ENCODE results near the gene DSC3. TPM values are rescaled to one million over a fixed set of nuclear protein-coding genes. Genes with fewer than 3 reads are reported as not detected.

DSC3 gene
- polyA plus RNA-seq, 2 of the 4 experiments (the other 2 are of a cell fraction): 0.76 to 2.2 TPM

DNA sequence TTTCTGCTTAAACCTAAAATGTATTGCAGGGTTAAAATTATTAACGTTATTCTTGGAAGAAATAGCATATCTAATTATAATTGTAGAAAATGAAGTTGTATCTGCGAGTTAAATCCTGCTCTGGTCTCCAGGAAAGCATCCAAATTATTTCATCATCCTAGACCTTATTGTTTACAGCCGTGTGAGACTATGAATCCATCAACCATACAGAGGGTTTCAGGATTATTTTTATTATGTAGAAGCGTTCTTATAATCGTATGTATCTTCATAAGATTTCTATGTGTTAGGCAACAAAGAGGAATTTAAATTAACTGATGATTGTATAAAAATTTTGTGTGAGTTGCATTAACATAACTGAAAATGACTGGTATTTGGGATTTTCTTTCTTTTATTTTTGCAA lies 14.5 kb upstream of the DSC3 start:
- CTCF ChIA-PET: no interaction called here
- POLR2A ChIA-PET: no interaction called here
- no peak for ATAC-seq

DNA sequence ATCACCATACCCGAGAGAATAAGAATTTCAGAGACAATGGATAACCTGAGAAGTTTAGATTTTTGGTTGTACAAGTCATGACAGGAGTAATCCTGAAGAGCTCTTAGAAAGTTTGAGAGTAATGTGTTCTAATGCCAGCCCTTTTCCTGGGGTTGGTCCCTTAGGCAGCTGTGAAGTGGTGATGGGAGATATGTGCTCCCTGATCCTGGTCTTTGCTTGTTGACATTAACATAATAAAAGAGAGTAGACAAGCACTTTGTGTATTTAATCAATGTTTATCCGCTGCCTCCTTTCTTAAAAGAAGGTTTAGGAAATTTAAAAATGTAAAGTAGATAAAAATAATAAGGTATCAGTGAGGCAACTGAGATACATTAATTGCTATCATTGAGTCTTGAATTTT lies 13.8 kb upstream of the DSC3 start:
- Histone ChIP-seq H3K27ac (no peak overlapping the region), H3K4me3 (no peak overlapping the region), H3K4me2 (no peak overlapping the region), H3K9me3 (no peaks in the 10 kb centered on the region), H3K4me1 (no peaks in the 10 kb centered on the region)
- ChIA-PET CTCF (no interaction called here), POLR2A (no interaction called here)
- ATAC-seq (no peak), FAIRE-seq (no peak), DNase-seq (ENCODE audit: low read depth in 1 of 2, low spot score in 1 of 2) (no peak)
- WGBS (ENCODE audit: missing lambda C conversion rate): 58% methylated on average over 2 of the region's 2 CpGs
- TF ChIP-seq FOSB (CRISPR knock-in tag; IDR thresholded peaks at IDR 0.05): no peak
- no peak for TF ChIP-seq JUNB (IDR thresholded peaks at IDR 0.05)
- TF ChIP-seq, protein P1, sequence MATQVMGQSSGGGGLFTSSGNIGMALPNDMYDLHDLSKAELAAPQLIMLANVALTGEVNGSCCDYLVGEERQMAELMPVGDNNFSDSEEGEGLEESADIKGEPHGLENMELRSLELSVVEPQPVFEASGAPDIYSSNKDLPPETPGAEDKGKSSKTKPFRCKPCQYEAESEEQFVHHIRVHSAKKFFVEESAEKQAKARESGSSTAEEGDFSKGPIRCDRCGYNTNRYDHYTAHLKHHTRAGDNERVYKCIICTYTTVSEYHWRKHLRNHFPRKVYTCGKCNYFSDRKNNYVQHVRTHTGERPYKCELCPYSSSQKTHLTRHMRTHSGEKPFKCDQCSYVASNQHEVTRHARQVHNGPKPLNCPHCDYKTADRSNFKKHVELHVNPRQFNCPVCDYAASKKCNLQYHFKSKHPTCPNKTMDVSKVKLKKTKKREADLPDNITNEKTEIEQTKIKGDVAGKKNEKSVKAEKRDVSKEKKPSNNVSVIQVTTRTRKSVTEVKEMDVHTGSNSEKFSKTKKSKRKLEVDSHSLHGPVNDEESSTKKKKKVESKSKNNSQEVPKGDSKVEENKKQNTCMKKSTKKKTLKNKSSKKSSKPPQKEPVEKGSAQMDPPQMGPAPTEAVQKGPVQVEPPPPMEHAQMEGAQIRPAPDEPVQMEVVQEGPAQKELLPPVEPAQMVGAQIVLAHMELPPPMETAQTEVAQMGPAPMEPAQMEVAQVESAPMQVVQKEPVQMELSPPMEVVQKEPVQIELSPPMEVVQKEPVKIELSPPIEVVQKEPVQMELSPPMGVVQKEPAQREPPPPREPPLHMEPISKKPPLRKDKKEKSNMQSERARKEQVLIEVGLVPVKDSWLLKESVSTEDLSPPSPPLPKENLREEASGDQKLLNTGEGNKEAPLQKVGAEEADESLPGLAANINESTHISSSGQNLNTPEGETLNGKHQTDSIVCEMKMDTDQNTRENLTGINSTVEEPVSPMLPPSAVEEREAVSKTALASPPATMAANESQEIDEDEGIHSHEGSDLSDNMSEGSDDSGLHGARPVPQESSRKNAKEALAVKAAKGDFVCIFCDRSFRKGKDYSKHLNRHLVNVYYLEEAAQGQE (IDR thresholded peaks at IDR 0.05): no peak
- TF ChIP-seq, protein P2, sequence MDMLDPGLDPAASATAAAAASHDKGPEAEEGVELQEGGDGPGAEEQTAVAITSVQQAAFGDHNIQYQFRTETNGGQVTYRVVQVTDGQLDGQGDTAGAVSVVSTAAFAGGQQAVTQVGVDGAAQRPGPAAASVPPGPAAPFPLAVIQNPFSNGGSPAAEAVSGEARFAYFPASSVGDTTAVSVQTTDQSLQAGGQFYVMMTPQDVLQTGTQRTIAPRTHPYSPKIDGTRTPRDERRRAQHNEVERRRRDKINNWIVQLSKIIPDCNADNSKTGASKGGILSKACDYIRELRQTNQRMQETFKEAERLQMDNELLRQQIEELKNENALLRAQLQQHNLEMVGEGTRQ (IDR thresholded peaks at IDR 0.05): no peak
- no peak for TF ChIP-seq POLR2AphosphoS2 (conservative IDR thresholded peaks at IDR 0.05; ENCODE audit: low read length)
- TF ChIP-seq PHF8 (IDR thresholded peaks at IDR 0.05; ENCODE audit: borderline replicate concordance, low read depth): no peak
- TF ChIP-seq, protein P3, sequence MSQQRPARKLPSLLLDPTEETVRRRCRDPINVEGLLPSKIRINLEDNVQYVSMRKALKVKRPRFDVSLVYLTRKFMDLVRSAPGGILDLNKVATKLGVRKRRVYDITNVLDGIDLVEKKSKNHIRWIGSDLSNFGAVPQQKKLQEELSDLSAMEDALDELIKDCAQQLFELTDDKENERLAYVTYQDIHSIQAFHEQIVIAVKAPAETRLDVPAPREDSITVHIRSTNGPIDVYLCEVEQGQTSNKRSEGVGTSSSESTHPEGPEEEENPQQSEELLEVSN (IDR thresholded peaks at IDR 0.05; ENCODE audit: borderline replicate concordance, low read depth): no peak
- TF ChIP-seq KDM5A (IDR thresholded peaks at IDR 0.05): no peak
- no peak for TF ChIP-seq ZNF302 (CRISPR knock-in tag; IDR thresholded peaks at IDR 0.05)
- TF ChIP-seq, protein P4, sequence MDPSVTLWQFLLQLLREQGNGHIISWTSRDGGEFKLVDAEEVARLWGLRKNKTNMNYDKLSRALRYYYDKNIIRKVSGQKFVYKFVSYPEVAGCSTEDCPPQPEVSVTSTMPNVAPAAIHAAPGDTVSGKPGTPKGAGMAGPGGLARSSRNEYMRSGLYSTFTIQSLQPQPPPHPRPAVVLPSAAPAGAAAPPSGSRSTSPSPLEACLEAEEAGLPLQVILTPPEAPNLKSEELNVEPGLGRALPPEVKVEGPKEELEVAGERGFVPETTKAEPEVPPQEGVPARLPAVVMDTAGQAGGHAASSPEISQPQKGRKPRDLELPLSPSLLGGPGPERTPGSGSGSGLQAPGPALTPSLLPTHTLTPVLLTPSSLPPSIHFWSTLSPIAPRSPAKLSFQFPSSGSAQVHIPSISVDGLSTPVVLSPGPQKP (IDR thresholded peaks at IDR 0.05; ENCODE audit: low read depth, low read length): no peak
- TF ChIP-seq TP53 (CRISPR knock-in tag; IDR thresholded peaks at IDR 0.05): no peak

More for the DNA sequence above, 14.5 kb upstream of the DSC3 start:
- Histone ChIP-seq H3K4me2 (no peak overlapping the region), H3K27ac (no peak overlapping the region), H3K4me1 (no peaks in the 10 kb centered on the region), H3K9me3 (no peaks in the 10 kb centered on the region), H3K4me3 (no peak overlapping the region)
- no peak for DNase-seq (ENCODE audit: low read depth in 1 of 2, low spot score in 1 of 2)
- FAIRE-seq: no peak
- TF ChIP-seq TP53 (CRISPR knock-in tag; IDR thresholded peaks at IDR 0.05) (no peak), TFCP2L1 (CRISPR knock-in tag; IDR thresholded peaks at IDR 0.05) (no peak), KDM5A (IDR thresholded peaks at IDR 0.05) (no peak), HOXB13 (CRISPR knock-in tag; IDR thresholded peaks at IDR 0.05; ENCODE audit: low read depth) (no peak), CEBPB (IDR thresholded peaks at IDR 0.05) (no peak), FOSL2 (IDR thresholded peaks at IDR 0.05) (no peak), FOSL2 (CRISPR knock-in tag; IDR thresholded peaks at IDR 0.05) (no peak), RAD21 (conservative IDR thresholded peaks at IDR 0.05 in 1 of 2, IDR thresholded peaks at IDR 0.05 in 1 of 2) (no peak), EHMT2 (IDR thresholded peaks at IDR 0.05; ENCODE audit: low read depth) (no peak), CBX2 (IDR thresholded peaks at IDR 0.05; ENCODE audit: borderline replicate concordance, low read depth) (no peak), FOXS1 (CRISPR knock-in tag; IDR thresholded peaks at IDR 0.05) (no peak), HEYL (CRISPR knock-in tag; IDR thresholded peaks at IDR 0.05) (no peak), GATA3 (IDR thresholded peaks at IDR 0.05; ENCODE audit: borderline replicate concordance) (no peak), ESRRA (IDR thresholded peaks at IDR 0.05; ENCODE audit: borderline replicate concordance, low read length) (no peak), RCOR1 (IDR thresholded peaks at IDR 0.05; ENCODE audit: low read depth, low read length) (no peak)
- TF ChIP-seq, protein P5, sequence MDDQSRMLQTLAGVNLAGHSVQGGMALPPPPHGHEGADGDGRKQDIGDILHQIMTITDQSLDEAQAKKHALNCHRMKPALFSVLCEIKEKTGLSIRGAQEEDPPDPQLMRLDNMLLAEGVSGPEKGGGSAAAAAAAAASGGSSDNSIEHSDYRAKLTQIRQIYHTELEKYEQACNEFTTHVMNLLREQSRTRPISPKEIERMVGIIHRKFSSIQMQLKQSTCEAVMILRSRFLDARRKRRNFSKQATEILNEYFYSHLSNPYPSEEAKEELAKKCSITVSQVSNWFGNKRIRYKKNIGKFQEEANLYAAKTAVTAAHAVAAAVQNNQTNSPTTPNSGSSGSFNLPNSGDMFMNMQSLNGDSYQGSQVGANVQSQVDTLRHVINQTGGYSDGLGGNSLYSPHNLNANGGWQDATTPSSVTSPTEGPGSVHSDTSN (IDR thresholded peaks at IDR 0.05): no peak
- TF ChIP-seq, protein P6, sequence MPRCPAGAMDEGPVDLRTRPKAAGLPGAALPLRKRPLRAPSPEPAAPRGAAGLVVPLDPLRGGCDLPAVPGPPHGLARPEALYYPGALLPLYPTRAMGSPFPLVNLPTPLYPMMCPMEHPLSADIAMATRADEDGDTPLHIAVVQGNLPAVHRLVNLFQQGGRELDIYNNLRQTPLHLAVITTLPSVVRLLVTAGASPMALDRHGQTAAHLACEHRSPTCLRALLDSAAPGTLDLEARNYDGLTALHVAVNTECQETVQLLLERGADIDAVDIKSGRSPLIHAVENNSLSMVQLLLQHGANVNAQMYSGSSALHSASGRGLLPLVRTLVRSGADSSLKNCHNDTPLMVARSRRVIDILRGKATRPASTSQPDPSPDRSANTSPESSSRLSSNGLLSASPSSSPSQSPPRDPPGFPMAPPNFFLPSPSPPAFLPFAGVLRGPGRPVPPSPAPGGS (IDR thresholded peaks at IDR 0.05): no peak
- TF ChIP-seq, protein P7, sequence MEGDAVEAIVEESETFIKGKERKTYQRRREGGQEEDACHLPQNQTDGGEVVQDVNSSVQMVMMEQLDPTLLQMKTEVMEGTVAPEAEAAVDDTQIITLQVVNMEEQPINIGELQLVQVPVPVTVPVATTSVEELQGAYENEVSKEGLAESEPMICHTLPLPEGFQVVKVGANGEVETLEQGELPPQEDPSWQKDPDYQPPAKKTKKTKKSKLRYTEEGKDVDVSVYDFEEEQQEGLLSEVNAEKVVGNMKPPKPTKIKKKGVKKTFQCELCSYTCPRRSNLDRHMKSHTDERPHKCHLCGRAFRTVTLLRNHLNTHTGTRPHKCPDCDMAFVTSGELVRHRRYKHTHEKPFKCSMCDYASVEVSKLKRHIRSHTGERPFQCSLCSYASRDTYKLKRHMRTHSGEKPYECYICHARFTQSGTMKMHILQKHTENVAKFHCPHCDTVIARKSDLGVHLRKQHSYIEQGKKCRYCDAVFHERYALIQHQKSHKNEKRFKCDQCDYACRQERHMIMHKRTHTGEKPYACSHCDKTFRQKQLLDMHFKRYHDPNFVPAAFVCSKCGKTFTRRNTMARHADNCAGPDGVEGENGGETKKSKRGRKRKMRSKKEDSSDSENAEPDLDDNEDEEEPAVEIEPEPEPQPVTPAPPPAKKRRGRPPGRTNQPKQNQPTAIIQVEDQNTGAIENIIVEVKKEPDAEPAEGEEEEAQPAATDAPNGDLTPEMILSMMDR (IDR thresholded peaks at IDR 0.05): no peak
- 42% methylated on average over 5 of the region's 5 CpGs for WGBS (ENCODE audit: missing lambda C conversion rate)
